Osteoblast (primary cell): Measurements from ENCODE around the gene GAB2. TPM values are rescaled to one million over a fixed set of nuclear protein-coding genes. Genes with fewer than 3 reads are reported as not detected.

Experiments used
- DNase-seq: peaks from one replicate; pipeline ENCODE4 v3.0.0; 2011; ENCODE audit warnings: low spot score, mixed read lengths; ENCODE audit not compliant: insufficient read length; ENCODE audit errors: missing footprints
- H2AFZ ChIP-seq: 2 replicates; pipeline ENCODE4 v1.6.0; 2011; ENCODE audit warnings: mild to moderate bottlenecking, low read length
- H3K27ac ChIP-seq: 2 replicates; pipeline ENCODE4 v1.5.1; 2011; ENCODE audit warnings: mild to moderate bottlenecking, low read depth, low read length, moderate library complexity
- H3K27me3 ChIP-seq: 2 replicates; pipeline ENCODE4 v1.6.0; 2012; ENCODE audit warnings: mild to moderate bottlenecking, control low read depth, inconsistent platforms, low read length, moderate library complexity; ENCODE audit not compliant: insufficient read depth
- H3K36me3 ChIP-seq: 2 replicates; pipeline ENCODE4 v1.5.1; 2011; ENCODE audit warnings: mild to moderate bottlenecking, low read length, control low read depth, moderate library complexity; ENCODE audit not compliant: insufficient read depth
- H3K4me1 ChIP-seq: 2 replicates; pipeline ENCODE4 v1.5.1; 2011; ENCODE audit warnings: mild to moderate bottlenecking, low read length, control low read depth, moderate library complexity; ENCODE audit not compliant: insufficient read depth
- H3K4me2 ChIP-seq: 2 replicates; pipeline ENCODE4 v1.6.0; 2011; ENCODE audit warnings: mild to moderate bottlenecking, low read length; ENCODE audit not compliant: insufficient read depth
- H3K4me3 ChIP-seq: fragments of 200-600 bp; sonication (generic); 3 replicates; pipeline ENCODE4 v1.5.1; 2012; ENCODE audit warnings: mild to moderate bottlenecking, low read length, inconsistent platforms; ENCODE audit not compliant: insufficient read depth
- H3K79me2 ChIP-seq: 2 replicates; pipeline ENCODE4 v1.6.0; 2012; ENCODE audit warnings: mild to moderate bottlenecking, low read length, control low read depth, inconsistent platforms; ENCODE audit not compliant: insufficient read depth
- H3K9me3 ChIP-seq: 2 replicates; pipeline ENCODE4 v1.5.1; 2011; ENCODE audit warnings: low read depth, low read length, control low read depth
- H4K20me1 ChIP-seq: 2 replicates; pipeline ENCODE4 v1.6.0; 2012; ENCODE audit warnings: mild to moderate bottlenecking, low read length, control low read depth; ENCODE audit not compliant: insufficient read depth
- CTCF ChIP-seq: IDR thresholded peaks from 2 replicates; pipeline ENCODE4 v1.5.1; 2011; ENCODE audit warnings: mild to moderate bottlenecking, low read depth, low read length, moderate library complexity; ENCODE audit errors: extremely low read depth
- total RNA-seq: library from RNA; depleted of rRNA; stranded (reverse); fragments of >200 nt; gene quantifications from 2 replicates; pipeline ENCODE4 v1.2.3, GENCODE V29; 2012

GAB2 gene
- total RNA-seq, 1 donor: 18.5 TPM

- no peaks in the 10 kb centered on the region for H3K36me3 ChIP-seq
- peak overlapping the region; percentile 50 for H3K27ac ChIP-seq
- no peaks in the 10 kb centered on the region for H3K79me2 ChIP-seq
- DNase-seq: no peak
- no peak for TF ChIP-seq CTCF
- H2AFZ ChIP-seq: peak overlapping the region; percentile 27
- peak overlapping the region; percentile 19 for H3K4me2 ChIP-seq
- H4K20me1 ChIP-seq: no peaks in the 10 kb centered on the region
- no peak overlapping the region for H3K4me3 ChIP-seq
- H3K27me3 ChIP-seq: no peaks in the 10 kb centered on the region
- H3K9me3 ChIP-seq: no peaks in the 10 kb centered on the region
- peaks cover 24% of the 10 kb centered on the region for H3K4me1 ChIP-seq
Observed at GRCh38 chr11:78424334-78425270, 7.0 kb upstream of the GAB2 start.

- no peaks in the 10 kb centered on the region for H3K27me3 ChIP-seq
- H4K20me1 ChIP-seq: no peaks in the 10 kb centered on the region
- H2AFZ ChIP-seq: no peak overlapping the region
- H3K79me2 ChIP-seq: no peaks in the 10 kb centered on the region
- peaks cover 36% of the 10 kb centered on the region for H3K4me1 ChIP-seq
- no peaks in the 10 kb centered on the region for H3K36me3 ChIP-seq
- no peaks in the 10 kb centered on the region for H3K9me3 ChIP-seq
- TF ChIP-seq CTCF: no peak
- no peak overlapping the region for H3K27ac ChIP-seq
- H3K4me3 ChIP-seq: no peak overlapping the region
- no peak for DNase-seq
- no peak overlapping the region for H3K4me2 ChIP-seq
Observed at GRCh38 chr11:78423241-78423640, 5.6 kb upstream of the GAB2 start.

- Histone ChIP-seq H3K79me2 (no peaks in the 10 kb centered on the region), H3K9me3 (no peaks in the 10 kb centered on the region), H4K20me1 (no peaks in the 10 kb centered on the region), H2AFZ (peak overlapping the region; percentile 14), H3K27ac (peak overlapping the region; percentile 79), H3K36me3 (no peaks in the 10 kb centered on the region), H3K4me2 (peak overlapping the region; percentile 87), H3K4me3 (peak overlapping the region; percentile 46), H3K4me1 (peaks cover 45% of the 10 kb centered on the region), H3K27me3 (no peaks in the 10 kb centered on the region)
- no peak for TF ChIP-seq CTCF
- DNase-seq: peak; percentile 87
Observed at GRCh38 chr11:78420796-78421209, 3.2 kb upstream of the GAB2 start.

- peak overlapping the region; percentile 46 for H3K4me3 ChIP-seq
- H3K27ac ChIP-seq: peak overlapping the region; percentile 79
- peaks cover 45% of the 10 kb centered on the region for H3K4me1 ChIP-seq
Observed at GRCh38 chr11:78420255-78420764, 2.7 kb upstream of the GAB2 start.

More at GRCh38 chr11:78420255-78420764, 2.7 kb upstream of the GAB2 start:
- Histone ChIP-seq H4K20me1 (no peaks in the 10 kb centered on the region), H3K4me2 (peak overlapping the region; percentile 87), H2AFZ (peak overlapping the region; percentile 58), H3K79me2 (peaks cover 3% of the 10 kb centered on the region), H3K36me3 (no peaks in the 10 kb centered on the region), H3K9me3 (no peaks in the 10 kb centered on the region), H3K27me3 (no peaks in the 10 kb centered on the region)
- DNase-seq: peak; percentile 90
- TF ChIP-seq CTCF: peak; percentile 88
